Glutamatergic neuron (in vitro differentiated cells): ENCODE data around the gene MED17. TPM values are rescaled to one million over a fixed set of nuclear protein-coding genes. Genes with fewer than 3 reads are reported as not detected.

Experiments
- DNase-seq: peaks from one replicate; pipeline ENCODE4 v3.0.0; 2022
- H3K27ac Mint-ChIP-seq: one replicate; pipeline ENCODE4 v1.8.0; 2020; ENCODE audit warnings: mild to moderate bottlenecking, mixed read lengths, inconsistent platforms; ENCODE audit not compliant: unreplicated experiment
- H3K27me3 Mint-ChIP-seq: one replicate; pipeline ENCODE4 v1.8.0; 2020; ENCODE audit warnings: mild to moderate bottlenecking, moderate library complexity, mixed read lengths, inconsistent platforms; ENCODE audit not compliant: unreplicated experiment
- H3K36me3 Mint-ChIP-seq: one replicate; pipeline ENCODE4 v1.8.0; 2020; ENCODE audit warnings: mild to moderate bottlenecking, mixed read lengths, inconsistent platforms; ENCODE audit not compliant: unreplicated experiment
- H3K4me1 Mint-ChIP-seq: one replicate; pipeline ENCODE4 v1.8.0; 2020; ENCODE audit warnings: mild to moderate bottlenecking, low read depth, mixed read lengths, inconsistent platforms; ENCODE audit not compliant: unreplicated experiment
- H3K4me3 Mint-ChIP-seq: one replicate; pipeline ENCODE4 v1.8.0; 2020; ENCODE audit warnings: mild to moderate bottlenecking, mixed read lengths, inconsistent platforms; ENCODE audit not compliant: unreplicated experiment
- H3K9me3 Mint-ChIP-seq: one replicate; pipeline ENCODE4 v1.8.0; 2020; ENCODE audit warnings: mild to moderate bottlenecking, moderate library complexity, mixed read lengths, inconsistent platforms; ENCODE audit not compliant: unreplicated experiment
- CTCF ChIP-seq: fragments of 200-600 bp; sonication (generic); IDR thresholded peaks from one replicate; pipeline ENCODE4 v1.5.0; 2021; ENCODE audit not compliant: partially characterized antibody, unreplicated experiment
- total RNA-seq: library from RNA; stranded (reverse); fragmentation: NEBNext Ultra II Directional; extraction: Animal tissue kit (Norgen Biotek cat#: 25700); gene quantifications from one replicate; pipeline ENCODE4 v1.2.1, GENCODE V29; 2021; ENCODE audit not compliant: unreplicated experiment

Gene MED17
- total RNA-seq, 1 donor from 2014 or later, result 73.0 TPM

GRCh38 chr11:93791493-93791892 lies 7.4 kb downstream of the MED17 start:
- TF ChIP-seq CTCF, result no peak
- Mint-ChIP-seq H3K36me3 (no peaks in the 10 kb centered on the region), H3K4me3 (no peak overlapping the region), H3K27me3 (no peaks in the 10 kb centered on the region), H3K4me1 (peaks cover 7% of the 10 kb centered on the region), H3K27ac (no peak overlapping the region), H3K9me3 (peaks cover 1% of the 10 kb centered on the region)
- no peak for DNase-seq

- no peak for DNase-seq
- H3K36me3 Mint-ChIP-seq, result peaks cover 5% of the 10 kb centered on the region
- H3K9me3 Mint-ChIP-seq, result no peaks in the 10 kb centered on the region
- no peaks in the 10 kb centered on the region for H3K27me3 Mint-ChIP-seq
- H3K27ac Mint-ChIP-seq, result no peak overlapping the region
- TF ChIP-seq CTCF, result no peak
- H3K4me1 Mint-ChIP-seq, result no peaks in the 10 kb centered on the region
- no peak overlapping the region for H3K4me3 Mint-ChIP-seq
These were observed 12.6 kb downstream of the MED17 start for GRCh38 chr11:93796441-93797231.

GRCh38 chr11:93801366-93801765 lies 17.3 kb downstream of the MED17 start:
- Mint-ChIP-seq H3K9me3 (no peaks in the 10 kb centered on the region), H3K27me3 (no peaks in the 10 kb centered on the region), H3K27ac (no peak overlapping the region), H3K4me1 (no peaks in the 10 kb centered on the region), H3K4me3 (no peak overlapping the region), H3K36me3 (peaks cover 5% of the 10 kb centered on the region)
- TF ChIP-seq CTCF, result no peak
- no peak for DNase-seq

- Mint-ChIP-seq H3K27ac (no peak overlapping the region), H3K4me1 (no peaks in the 10 kb centered on the region), H3K9me3 (no peaks in the 10 kb centered on the region), H3K36me3 (no peaks in the 10 kb centered on the region), H3K4me3 (no peak overlapping the region), H3K27me3 (no peaks in the 10 kb centered on the region)
- no peak for DNase-seq
- TF ChIP-seq CTCF, result no peak
These were observed 20.8 kb downstream of the MED17 start for GRCh38 chr11:93804879-93805278.

- no peak for TF ChIP-seq CTCF
- H3K4me1 Mint-ChIP-seq, result no peaks in the 10 kb centered on the region
- no peaks in the 10 kb centered on the region for H3K36me3 Mint-ChIP-seq
- H3K27ac Mint-ChIP-seq, result no peak overlapping the region
- H3K4me3 Mint-ChIP-seq, result no peak overlapping the region
- DNase-seq, result no peak
- H3K27me3 Mint-ChIP-seq, result no peaks in the 10 kb centered on the region
- no peaks in the 10 kb centered on the region for H3K9me3 Mint-ChIP-seq
These were observed 23.9 kb downstream of the MED17 start for GRCh38 chr11:93807980-93808379.
